HCT116 (cell line): ENCODE measurements around the gene SSR2.

ENCODE experiments used
- EZH2 ChIP-seq: fragments of 200-600 bp; sonication (generic); IDR thresholded peaks from 2 replicates; pipeline ENCODE4 v1.6.1; 2017; ENCODE audit warnings: antibody characterized with exemption, mixed run types
- FOSL1 ChIP-seq: IDR thresholded peaks from 2 replicates; pipeline ENCODE4 v1.6.1; 2012; ENCODE audit warnings: low read depth
- JUND ChIP-seq: IDR thresholded peaks from 2 replicates; pipeline ENCODE4 v1.6.1; 2012
- POLR2A ChIP-seq: IDR thresholded peaks from 2 replicates; pipeline ENCODE4 v1.7.0; 2011; ENCODE audit warnings: borderline replicate concordance; ENCODE audit not compliant: insufficient read depth, insufficient read length; ENCODE audit errors: extremely low read depth
- POLR2AphosphoS5 ChIP-seq: IDR thresholded peaks from 2 replicates; pipeline ENCODE4 v1.6.1; 2011; ENCODE audit warnings: mild to moderate bottlenecking, low read depth, low read length, moderate library complexity
- RAD21 ChIP-seq: IDR thresholded peaks from 2 replicates; pipeline ENCODE4 v1.6.1; 2012; ENCODE audit warnings: low read depth, mild to moderate bottlenecking
- SRF ChIP-seq: IDR thresholded peaks from 2 replicates; pipeline ENCODE4 v1.6.1; 2012; ENCODE audit warnings: low read depth
- TCF7L2 ChIP-seq: IDR thresholded peaks from 2 replicates; pipeline ENCODE4 v1.7.0; 2011; ENCODE audit warnings: borderline replicate concordance, inconsistent platforms; ENCODE audit not compliant: insufficient read depth, insufficient read length; ENCODE audit errors: extremely low read depth
- ZFX ChIP-seq: fragments of 450-650 bp; IDR thresholded peaks from 2 replicates; pipeline ENCODE4 v1.6.1; 2017
- TF ChIP-seq, protein P1 (sequence below), 3 experiments: fragments of 200-600 bp in 1 of 3; sonication (generic) in 1 of 3; IDR thresholded peaks in 2 of 3; conservative IDR thresholded peaks in 1 of 3; 2 replicates each; pipeline ENCODE4 v1.5.1; 2012 to 2017; ENCODE audit warnings: low read depth in 2 of 3, low read length in 2 of 3, antibody characterized with exemption in 1 of 3, borderline replicate concordance in 1 of 3, control low read depth in 1 of 3, mild to moderate bottlenecking in 1 of 3, mixed read lengths in 1 of 3, mixed run types in 1 of 3, moderate library complexity in 1 of 3; ENCODE audit not compliant: insufficient read depth in 1 of 3
- TF ChIP-seq, protein P2 (sequence below): IDR thresholded peaks from 2 replicates; pipeline ENCODE4 v1.6.1; 2012; ENCODE audit warnings: low read depth

DNA sequence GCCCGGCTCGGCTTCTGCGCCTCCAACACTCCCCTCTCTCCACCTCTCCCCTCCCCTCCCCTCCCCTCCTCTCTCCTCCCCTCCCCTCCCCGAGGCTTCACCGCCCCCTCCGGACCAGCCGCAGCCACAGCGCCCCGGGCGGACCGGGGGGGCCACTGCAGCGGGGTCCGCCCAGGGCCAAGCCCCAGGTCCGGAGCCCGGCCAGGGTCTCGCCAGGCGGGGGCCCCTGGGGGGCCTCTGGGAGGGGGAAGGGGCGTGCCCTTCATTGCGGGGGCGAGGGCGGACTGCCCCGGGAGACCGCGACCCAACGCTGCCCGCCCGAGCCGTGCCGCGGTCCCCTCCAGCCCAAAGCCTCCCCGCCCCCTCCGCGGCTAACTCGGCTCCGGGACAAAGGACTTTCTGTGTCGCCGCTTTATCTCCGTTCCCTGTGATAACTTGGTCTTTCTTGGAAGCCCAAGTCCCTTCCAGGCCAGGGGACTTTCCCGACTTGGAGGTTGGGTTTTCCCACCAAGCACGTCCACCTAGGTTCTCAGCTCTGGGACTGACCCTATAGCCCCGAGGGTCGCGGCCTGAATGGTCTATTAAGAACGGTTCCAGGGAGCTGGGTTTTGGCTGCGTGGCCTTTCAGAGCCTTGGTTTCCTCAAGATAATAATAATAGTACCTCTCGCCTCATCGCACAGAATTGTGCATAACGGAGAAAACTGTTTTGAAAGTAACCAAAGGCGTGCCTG, 33.2 kb upstream of the SSR2 start, which contains the start of gene UBQLN4:
- TF ChIP-seq EZH2 (no peak), POLR2AphosphoS5 (no peak; the same call in none of the 2 replicates), FOSL1 (no peak), ZFX (no peak; the same call in 1 of the 2 replicates), JUND (no peak), SRF (no peak), TCF7L2 (no peak), POLR2A (no peak), RAD21 (no peak)
- TF ChIP-seq, protein P1, sequence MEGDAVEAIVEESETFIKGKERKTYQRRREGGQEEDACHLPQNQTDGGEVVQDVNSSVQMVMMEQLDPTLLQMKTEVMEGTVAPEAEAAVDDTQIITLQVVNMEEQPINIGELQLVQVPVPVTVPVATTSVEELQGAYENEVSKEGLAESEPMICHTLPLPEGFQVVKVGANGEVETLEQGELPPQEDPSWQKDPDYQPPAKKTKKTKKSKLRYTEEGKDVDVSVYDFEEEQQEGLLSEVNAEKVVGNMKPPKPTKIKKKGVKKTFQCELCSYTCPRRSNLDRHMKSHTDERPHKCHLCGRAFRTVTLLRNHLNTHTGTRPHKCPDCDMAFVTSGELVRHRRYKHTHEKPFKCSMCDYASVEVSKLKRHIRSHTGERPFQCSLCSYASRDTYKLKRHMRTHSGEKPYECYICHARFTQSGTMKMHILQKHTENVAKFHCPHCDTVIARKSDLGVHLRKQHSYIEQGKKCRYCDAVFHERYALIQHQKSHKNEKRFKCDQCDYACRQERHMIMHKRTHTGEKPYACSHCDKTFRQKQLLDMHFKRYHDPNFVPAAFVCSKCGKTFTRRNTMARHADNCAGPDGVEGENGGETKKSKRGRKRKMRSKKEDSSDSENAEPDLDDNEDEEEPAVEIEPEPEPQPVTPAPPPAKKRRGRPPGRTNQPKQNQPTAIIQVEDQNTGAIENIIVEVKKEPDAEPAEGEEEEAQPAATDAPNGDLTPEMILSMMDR (IDR thresholded peaks at IDR 0.05 in 2 of 3, conservative IDR thresholded peaks at IDR 0.05 in 1 of 3; ENCODE audit: borderline replicate concordance in 1 of 3, insufficient read depth in 1 of 3, low read depth in 2 of 3, low read length in 2 of 3) = peak in 2 of 3 experiments; percentile 39 to 53; a peak in 3 of 6 replicates
- TF ChIP-seq, protein P2, sequence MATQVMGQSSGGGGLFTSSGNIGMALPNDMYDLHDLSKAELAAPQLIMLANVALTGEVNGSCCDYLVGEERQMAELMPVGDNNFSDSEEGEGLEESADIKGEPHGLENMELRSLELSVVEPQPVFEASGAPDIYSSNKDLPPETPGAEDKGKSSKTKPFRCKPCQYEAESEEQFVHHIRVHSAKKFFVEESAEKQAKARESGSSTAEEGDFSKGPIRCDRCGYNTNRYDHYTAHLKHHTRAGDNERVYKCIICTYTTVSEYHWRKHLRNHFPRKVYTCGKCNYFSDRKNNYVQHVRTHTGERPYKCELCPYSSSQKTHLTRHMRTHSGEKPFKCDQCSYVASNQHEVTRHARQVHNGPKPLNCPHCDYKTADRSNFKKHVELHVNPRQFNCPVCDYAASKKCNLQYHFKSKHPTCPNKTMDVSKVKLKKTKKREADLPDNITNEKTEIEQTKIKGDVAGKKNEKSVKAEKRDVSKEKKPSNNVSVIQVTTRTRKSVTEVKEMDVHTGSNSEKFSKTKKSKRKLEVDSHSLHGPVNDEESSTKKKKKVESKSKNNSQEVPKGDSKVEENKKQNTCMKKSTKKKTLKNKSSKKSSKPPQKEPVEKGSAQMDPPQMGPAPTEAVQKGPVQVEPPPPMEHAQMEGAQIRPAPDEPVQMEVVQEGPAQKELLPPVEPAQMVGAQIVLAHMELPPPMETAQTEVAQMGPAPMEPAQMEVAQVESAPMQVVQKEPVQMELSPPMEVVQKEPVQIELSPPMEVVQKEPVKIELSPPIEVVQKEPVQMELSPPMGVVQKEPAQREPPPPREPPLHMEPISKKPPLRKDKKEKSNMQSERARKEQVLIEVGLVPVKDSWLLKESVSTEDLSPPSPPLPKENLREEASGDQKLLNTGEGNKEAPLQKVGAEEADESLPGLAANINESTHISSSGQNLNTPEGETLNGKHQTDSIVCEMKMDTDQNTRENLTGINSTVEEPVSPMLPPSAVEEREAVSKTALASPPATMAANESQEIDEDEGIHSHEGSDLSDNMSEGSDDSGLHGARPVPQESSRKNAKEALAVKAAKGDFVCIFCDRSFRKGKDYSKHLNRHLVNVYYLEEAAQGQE = no peak
